Heart right ventricle (tissue), 16 donors: ENCODE data around the gene SETD2. TPM values are rescaled to one million over a fixed set of nuclear protein-coding genes. Genes with fewer than 3 reads are reported as not detected.

Source experiments
- ATAC-seq, 8 donors: fragments of 200-7000 bp; cut with Tn5 transposase; one replicate each; pipeline ENCODE4 v1.9.1; 2020; ENCODE audit warnings: mild to moderate bottlenecking in 8 of 8, moderate library complexity in 8 of 8, moderate number of reproducible peaks in 1 of 8
- DNase-seq, 2 donors: peaks; one replicate each; pipeline ENCODE4 v3.0.0-alpha.2; 2020
- H3K27ac ChIP-seq, 10 donors: fragments of 200-600 bp; sonication (generic) in 2 of 10; one replicate each; pipeline versions ENCODE4 v1.5.0 to v1.8.0; 2020 to 2022; ENCODE audit warnings: mild to moderate bottlenecking in 3 of 10
- H3K27me3 ChIP-seq, 7 donors: fragments of 200-600 bp; one replicate each; pipeline ENCODE4 v1.8.0; 2021 to 2022; ENCODE audit warnings: mild to moderate bottlenecking in 2 of 7
- H3K36me3 ChIP-seq, 9 donors: fragments of 200-600 bp; sonication (generic) in 1 of 9; one replicate each; pipeline versions ENCODE4 v1.5.0 to v1.8.0; 2020 to 2022; ENCODE audit warnings: mild to moderate bottlenecking in 2 of 9
- H3K4me1 ChIP-seq, 9 donors: fragments of 200-600 bp; sonication (generic) in 1 of 9; one replicate each; pipeline versions ENCODE4 v1.5.0 to v1.8.0; 2020 to 2022; ENCODE audit warnings: mild to moderate bottlenecking in 4 of 9
- H3K4me3 ChIP-seq, 10 donors: fragments of 200-600 bp; sonication (generic) in 2 of 10; one replicate each; pipeline versions ENCODE4 v1.5.0 to v1.8.0; 2020 to 2022; ENCODE audit warnings: mild to moderate bottlenecking in 7 of 10, moderate library complexity in 2 of 10
- H3K9me3 ChIP-seq, 11 donors: fragments of 200-600 bp in 10 of 11; sonication (generic) in 2 of 11; one replicate each; pipeline versions ENCODE4 v1.5.0 to v1.8.0; 2013 to 2022; ENCODE audit warnings: mild to moderate bottlenecking in 2 of 11, control low read depth in 1 of 11, moderate library complexity in 1 of 11
- CTCF ChIP-seq, 9 donors: fragments of 200-600 bp; sonication (generic) in 2 of 9; IDR thresholded peaks; one replicate each; pipeline versions ENCODE4 v1.5.0 to v1.8.0; 2021 to 2022; ENCODE audit warnings: antibody characterized with exemption in 9 of 9, mild to moderate bottlenecking in 5 of 9, moderate library complexity in 1 of 9
- WGBS, 2 donors: extraction: QIAGEN DNeasy Blood & Tissue Kit; methylation state at CpG; one replicate each; pipeline ENCODE4 v1.1.7; 2013; ENCODE audit warnings: inconsistent platforms in 1 of 2; 5-methylcytosine and 5-hydroxymethylcytosine counted together
- intact Hi-C, 10 donors: fragments of 100-400 bp; cut with DNase I; formaldehyde crosslinking; loops; one replicate each; pipeline versions ENCODE4 v1.11.1 to v1.14.2; 2022
- polyA plus RNA-seq, 2 donors: library from polyadenylated mRNA; stranded (reverse); fragments of 200-250 nt; gene quantifications; one replicate each; pipeline ENCODE4 v1.2.3, GENCODE V29; 2013
- total RNA-seq, 10 donors: library from RNA; stranded (reverse); fragmentation: NEBNext Ultra II Directional in 3 of 10; extraction: Animal tissue kit (Norgen Biotek cat#: 25700) in 3 of 10; gene quantifications; one replicate each; pipeline versions ENCODE4 v1.2.1 to v1.2.4, GENCODE V29; 2021 to 2023
- donor health status: Arrhythmogenic right ventricular cardiomyopathy.
- donor health status: ischemic (EF 13 %, LVEDD 7.1; RV severe dilation, severe dysfunction).
- donor health status: healthy with polysubstance abuse.
- donor health status: DM: no; HTN: yes; CAD: no.
- donor health status: DM: no; HTN: no; CAD: no.
- donor health status: ischemic (EF 25% LVEDD 6.9; RV normal size, moderate dysfunction).
- donor health status: ischemic (EF 25% LVEDD 5.7; RV mildly dilated, moderate dysfunction).
- donor health status: healthy.
- donor health status: DM: yes; HTN: yes; CAD: no.
- donor health status: Ischemic cardiomyopathy.
- donor health status: ischemic (EF 35%, LVEDD 5.7; RV mildly dilated, moderate dysfunction).
- donor health status: nonischemic (EF 11% LVEDD 7.7; RV severe dilation, severe dysfunction).
- donor health status: DM: yes; HTN: yes; CAD: no.
- donor health status: PGD.
- donor health status: ischemic (EF 29% LVEDD 5.4; RV normal size, mild dysfunction).
- donor health status: nonischemic (EF 23%, LVEDD 6.1; RV moderate dilation, normal function).

Gene SETD2
- total and polyA plus RNA-seq, 12 donors, result 8.6 to 34.4 (median 30.0) TPM

DNA sequence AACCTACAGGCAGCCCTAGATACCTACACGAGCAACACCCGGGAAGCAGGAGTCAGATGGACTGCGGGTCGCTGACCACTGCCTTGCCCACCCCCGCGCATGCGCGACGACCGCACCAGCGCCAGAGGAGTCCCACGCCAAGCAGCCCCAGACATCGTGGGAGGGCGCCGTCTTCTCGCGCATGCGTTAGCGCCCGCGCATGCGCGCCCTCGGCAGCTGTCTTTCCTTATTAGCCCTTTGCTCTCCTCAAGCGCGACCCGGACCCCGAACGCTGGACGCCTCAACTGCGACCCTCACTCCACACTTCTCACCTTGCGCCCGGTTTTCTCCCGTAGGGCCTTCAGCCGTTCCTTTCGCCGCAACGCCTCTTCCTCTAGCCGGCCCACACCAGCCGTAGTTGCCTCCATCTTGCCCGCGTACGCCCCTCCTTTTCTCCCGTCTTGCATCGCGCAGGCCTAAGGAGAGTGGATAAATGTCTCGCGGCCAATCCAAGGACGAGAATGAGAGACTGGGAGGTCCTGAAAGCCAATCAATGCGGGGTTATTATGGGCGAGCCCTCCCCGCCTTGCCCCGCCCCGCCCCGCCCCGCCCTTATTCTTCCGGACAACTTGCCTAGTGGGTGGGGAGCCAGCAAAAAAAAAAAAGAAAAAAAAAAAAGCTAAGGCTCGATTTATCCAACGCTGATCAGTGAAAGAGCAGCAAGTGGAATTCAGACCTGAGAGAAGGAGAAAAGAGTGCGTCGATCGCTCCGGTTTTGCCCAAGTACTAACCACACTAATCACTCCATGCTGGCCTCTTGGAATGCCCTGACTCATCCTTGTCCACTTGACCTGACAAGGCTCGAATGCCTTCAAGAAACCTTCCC, 187.4 kb downstream of the SETD2 start, which contains the start of gene CCDC12:
Gene CCDC12 (minus strand): TSS at position 420 of the 865 bp plus-strand sequence. CDS start 13 bp downstream, at position 407.
- TF ChIP-seq CTCF (IDR thresholded peaks at IDR 0.05), result peak in 1 of 9 donors; percentile 10
- Histone ChIP-seq H3K4me1 (peaks cover 3 to 78% (median 69%) of the 10 kb centered on the region in 9 donors), H3K27ac (peak within 1 kb of the TSS; percentile 69 to 96 (median 90)), H3K4me3 (peak within 1 kb of the TSS; percentile 47 to 90 (median 80)), H3K9me3 (no peaks in the 10 kb centered on the region), H3K36me3 (peaks cover 0 to 3% (median 0%) of the 10 kb centered on the region in 9 donors), H3K27me3 (no peaks in the 10 kb centered on the region)
- ATAC-seq, result peak; percentile 89 to 95 (median 92)
- 0% methylated on average over 64 of the region's 64 CpGs for WGBS, 2 donors
- intact Hi-C loops, result loop anchor here in 5 of 10 donors (5.0 kb wide), 2 partner anchors 44 to 49 kb away; no protein-coding TSS in a partner anchor
- peak; percentile 88 to 98 for DNase-seq

DNA sequence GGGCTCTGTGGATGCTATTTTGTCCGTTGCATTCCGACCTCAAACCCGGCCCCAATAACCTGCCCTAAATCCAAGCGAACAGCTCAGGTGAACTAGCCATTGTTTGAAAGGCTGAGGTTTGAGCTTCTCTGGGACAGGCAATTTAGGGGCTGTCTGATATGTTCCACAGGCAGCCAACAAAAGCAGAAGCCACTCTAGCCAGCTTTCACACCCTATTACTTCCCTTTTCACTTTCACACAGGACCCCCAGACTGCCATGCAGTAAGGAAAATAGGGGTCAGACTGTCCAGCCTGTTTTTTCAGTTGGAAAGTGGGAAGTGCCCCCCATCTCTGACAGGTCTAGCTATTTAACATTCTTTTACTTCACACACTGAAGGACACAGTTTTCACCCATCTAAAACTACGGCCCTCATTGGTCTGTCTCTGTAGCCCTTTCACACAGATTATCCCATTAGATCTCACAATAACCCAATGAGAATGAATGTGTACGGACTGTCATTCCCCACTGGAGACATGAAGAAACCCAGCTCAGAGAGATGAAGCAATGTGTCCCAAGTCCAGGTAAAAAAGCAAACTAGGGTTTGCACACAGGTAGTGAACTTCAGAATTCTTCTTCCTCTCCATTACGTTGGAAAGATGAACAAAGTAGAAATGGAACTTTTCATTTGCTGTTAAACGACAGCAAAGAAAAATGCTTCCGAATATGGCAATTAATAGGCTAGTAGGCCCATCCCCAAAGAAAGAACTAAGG, 189.3 kb downstream of the SETD2 start:
- WGBS, 2 donors, result 78 to 79% methylated on average over 9 of the region's 9 CpGs
- intact Hi-C loops, result loop anchor here in 5 of 10 donors (5.0 kb wide), 2 partner anchors 42 to 47 kb away; no protein-coding TSS in a partner anchor
- H3K4me3 ChIP-seq, result peak overlapping the region in 3 of 10 donors; percentile 1 to 86 (median 80)

DNA sequence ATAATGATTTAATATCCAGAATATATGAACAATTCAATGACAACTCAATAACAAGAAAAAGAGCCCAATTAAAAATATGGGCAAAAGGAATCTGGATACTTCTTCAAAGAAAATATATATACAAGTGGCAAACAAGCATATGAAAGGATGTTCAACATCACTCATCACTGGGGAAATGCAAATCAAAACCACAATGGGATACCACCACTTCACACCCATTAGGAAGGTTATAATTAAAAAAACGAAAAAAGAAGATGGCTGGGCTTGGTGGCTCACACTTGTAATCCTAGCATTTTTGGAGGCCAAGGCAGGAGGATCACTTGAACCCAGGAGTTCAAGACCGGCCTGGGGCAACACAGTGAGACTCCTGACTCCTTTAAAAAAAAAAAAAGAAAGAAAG, 191.5 kb downstream of the SETD2 start:
- 81 to 85% methylated on average over 2 of the region's 2 CpGs for WGBS, 2 donors

More for the DNA sequence above, 189.3 kb downstream of the SETD2 start:
- Histone ChIP-seq H3K9me3 (no peaks in the 10 kb centered on the region), H3K36me3 (peaks cover 0 to 5% (median 0%) of the 10 kb centered on the region in 9 donors), H3K27me3 (no peaks in the 10 kb centered on the region), H3K27ac (peak overlapping the region in 1 of 10 donors; percentile 56), H3K4me1 (peaks cover 3 to 84% (median 72%) of the 10 kb centered on the region in 9 donors)
- no peak for TF ChIP-seq CTCF (IDR thresholded peaks at IDR 0.05)
- ATAC-seq (no peak), DNase-seq (no peak)

More for the DNA sequence above, 191.5 kb downstream of the SETD2 start:
- no peaks in the 10 kb centered on the region for H3K27me3 ChIP-seq
- no peak for ATAC-seq
- H3K4me1 ChIP-seq, result peaks cover 5 to 87% (median 73%) of the 10 kb centered on the region in 9 donors
- intact Hi-C loops, result no loop called here
- peaks cover 0 to 17% (median 0%) of the 10 kb centered on the region in 9 donors for H3K36me3 ChIP-seq
- no peak for TF ChIP-seq CTCF (IDR thresholded peaks at IDR 0.05)
- no peaks in the 10 kb centered on the region for H3K9me3 ChIP-seq
- H3K4me3 ChIP-seq, result no peak overlapping the region
- DNase-seq, result no peak
- H3K27ac ChIP-seq, result no peak overlapping the region
